GM21390 (cell line): ENCODE results near the gene IGSF21.
"Not testable (repeated sequence)": the region's sequence is repeated elsewhere in the genome, so short reads cannot be mapped to it uniquely, and the experiment has no call there.

Source experiments
- ATAC-seq: cut with Tn5 transposase; IDR thresholded peaks from one replicate; pipeline ENCODE4 v1.9.1; 2021; ENCODE audit not compliant: unreplicated experiment

Gene IGSF21

DNA sequence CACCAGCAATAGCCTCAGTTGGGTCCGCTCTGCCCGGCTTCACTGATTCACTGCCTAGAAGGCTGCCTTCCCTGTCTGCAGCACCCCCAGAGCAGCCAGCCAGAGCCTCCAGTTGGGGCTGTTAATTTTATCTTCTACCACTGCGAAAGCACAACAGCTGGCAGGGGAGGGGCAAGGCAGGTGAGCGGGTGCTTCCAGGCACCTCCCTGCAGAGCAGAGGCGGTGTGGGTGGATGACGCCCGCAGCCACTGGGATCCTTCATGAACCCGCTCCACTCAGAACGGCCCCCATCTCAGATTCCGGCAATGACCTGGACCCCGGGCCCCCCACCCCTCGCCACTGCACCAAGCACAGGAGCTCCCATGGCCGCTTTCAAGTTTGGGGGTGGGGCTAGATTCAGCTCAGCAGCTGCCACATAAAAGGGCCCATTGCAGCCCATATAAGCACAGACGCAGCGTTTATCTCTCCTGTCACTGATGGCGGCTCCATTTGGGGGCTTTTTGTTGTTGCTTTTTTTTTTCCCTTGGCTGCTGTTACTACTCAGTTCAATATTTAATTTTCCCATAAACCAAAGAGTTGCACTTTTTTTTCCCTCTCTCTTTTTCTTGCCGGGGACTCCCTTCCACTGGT, 245.2 kb downstream of the IGSF21 start:
- no peak for ATAC-seq

DNA sequence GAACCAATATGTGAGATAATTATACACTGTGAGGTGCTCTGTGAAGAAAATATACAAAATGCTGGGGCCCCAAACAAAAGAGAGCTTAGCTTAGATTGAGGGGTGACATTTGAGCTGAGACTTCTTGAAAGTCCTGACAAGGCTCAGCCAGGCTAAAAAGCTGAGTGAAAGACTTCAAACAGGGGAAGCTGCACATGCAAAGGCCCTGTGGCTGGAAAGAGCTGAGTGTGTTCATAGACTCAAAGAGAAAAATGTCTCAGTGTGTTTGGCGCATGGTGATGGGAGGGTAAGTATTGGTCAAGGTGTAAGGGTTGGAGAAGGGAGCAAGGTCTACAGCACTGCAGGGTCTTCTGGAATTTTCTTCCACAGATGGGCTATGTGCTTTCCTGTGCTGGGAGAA, 245.9 kb downstream of the IGSF21 start:
- no peak for ATAC-seq

DNA sequence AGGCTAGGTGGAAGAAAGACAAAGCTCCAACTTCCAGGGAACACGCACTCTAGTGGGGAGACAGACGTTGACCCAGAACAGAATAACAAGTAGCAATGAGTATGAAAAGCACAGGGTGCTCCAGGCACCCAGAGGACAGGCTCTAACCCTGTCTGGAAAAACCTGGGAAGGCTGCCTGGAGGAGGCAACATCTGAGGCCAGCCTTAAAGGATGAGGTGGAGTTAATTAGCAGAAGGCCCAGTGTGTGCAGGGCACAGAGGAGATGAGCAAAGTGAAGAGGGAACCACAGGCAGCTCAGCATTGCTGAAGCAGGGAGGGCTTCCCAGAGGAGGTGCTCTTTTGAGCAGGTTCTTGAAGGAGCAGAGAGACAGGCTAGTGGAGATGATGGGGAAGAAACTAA, 246.4 kb downstream of the IGSF21 start:
- ATAC-seq: no peak

DNA sequence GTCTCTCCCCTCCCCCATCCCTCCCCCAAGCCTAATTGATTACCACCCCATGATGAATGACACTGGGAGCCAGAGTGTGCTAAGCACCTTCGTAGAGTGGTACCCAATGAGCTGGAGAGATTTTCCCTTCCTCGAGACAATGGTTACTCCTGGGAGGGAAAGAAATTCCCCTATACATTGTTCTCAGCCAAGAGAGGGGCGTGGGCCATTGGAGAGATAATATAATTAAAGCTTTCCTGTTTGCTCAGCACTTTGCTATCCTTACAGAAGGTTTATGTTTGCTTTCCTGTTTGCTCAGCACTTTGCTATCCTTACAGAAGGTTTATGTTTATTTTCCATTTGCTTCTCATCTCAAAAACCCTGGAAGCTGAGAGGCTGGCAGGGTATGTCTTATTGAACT, 247.0 kb downstream of the IGSF21 start:
- ATAC-seq: no peak

DNA sequence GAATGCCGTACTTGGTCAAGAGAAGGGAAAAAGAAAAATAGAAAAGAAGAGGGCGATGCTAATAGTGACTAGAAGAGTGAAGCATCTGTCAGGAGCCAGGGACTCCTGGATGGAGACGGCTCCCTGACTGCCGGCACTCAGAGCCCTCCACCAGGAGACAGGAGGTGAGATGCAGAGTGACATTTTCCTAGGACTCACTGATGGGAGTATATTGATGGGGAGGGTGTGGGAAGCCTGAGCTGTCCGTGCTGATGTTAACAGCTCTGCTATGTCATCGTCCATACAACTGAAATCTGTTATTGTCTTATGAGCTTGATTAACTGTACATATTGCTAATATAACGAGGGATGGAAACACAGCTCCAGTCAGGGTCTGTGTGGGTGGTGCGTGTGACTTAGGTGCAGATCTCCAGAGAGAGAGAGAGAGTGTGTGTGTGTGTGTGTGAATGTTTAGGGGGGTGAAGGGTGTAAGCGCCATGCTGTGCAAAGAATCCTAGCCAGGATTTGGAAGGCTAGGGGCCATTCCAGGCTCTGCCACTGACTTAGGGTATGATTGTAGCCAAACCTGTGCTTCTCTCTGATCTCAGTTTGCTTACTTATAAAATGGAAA, 250.1 kb downstream of the IGSF21 start:
- no peak for ATAC-seq

DNA sequence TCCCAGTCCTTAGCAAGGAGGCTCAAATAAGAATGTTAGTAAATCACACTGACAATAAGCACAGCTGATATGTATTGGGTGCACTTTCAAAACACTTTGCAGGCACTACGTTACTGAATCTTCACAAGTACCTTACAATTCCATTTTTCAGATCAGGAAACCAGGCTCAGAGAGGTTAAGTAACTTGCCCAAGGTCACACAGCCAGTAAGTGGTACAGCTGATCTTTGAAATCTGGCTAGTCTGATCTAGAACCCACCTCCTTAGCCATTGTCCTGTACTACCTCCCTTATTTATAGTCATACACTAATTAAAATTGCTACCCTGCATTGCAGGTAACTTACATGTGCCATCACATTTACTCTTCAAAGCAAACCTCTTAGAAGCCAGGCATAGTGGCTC, 251.0 kb downstream of the IGSF21 start:
- ATAC-seq: no peak

DNA sequence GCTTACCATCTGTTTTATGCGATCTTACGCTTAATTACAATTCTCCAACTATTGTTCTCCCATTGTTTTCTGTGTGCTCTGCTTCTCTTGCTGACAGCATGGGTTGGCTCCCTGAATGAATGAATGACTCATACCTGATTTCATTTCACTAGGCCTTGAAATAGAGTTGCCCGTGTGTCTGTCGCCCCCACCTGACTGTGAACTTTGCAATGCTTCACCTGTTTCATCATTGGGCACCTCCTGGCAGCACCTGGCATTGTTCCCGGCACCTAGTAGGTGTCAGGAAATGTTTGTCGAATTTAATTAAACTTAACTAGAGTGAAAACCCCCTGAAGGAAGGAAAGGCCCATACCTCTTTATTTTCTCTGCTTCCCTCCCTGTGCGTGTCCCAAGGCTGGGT, 252.7 kb downstream of the IGSF21 start:
- ATAC-seq: no peak

DNA sequence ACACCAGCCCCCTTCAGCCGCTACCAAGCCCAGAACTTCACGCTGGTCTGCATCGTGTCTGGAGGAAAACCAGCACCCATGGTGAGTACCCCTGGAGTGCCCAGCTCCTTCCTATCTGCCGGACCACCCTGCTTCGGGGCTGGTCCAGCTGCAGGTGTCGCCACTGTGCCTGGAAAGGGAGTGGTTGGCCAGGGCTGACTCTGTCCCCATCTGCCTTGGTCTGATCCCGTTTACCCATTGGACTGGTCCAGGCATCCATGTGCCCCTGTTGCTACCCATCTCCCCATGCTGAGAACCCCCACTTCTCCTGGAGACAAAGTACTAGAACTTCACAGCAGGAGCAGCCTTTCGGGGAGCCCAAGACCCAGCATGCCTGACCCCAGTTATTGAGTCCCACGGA, 254.6 kb downstream of the IGSF21 start:
- no peak for ATAC-seq

DNA sequence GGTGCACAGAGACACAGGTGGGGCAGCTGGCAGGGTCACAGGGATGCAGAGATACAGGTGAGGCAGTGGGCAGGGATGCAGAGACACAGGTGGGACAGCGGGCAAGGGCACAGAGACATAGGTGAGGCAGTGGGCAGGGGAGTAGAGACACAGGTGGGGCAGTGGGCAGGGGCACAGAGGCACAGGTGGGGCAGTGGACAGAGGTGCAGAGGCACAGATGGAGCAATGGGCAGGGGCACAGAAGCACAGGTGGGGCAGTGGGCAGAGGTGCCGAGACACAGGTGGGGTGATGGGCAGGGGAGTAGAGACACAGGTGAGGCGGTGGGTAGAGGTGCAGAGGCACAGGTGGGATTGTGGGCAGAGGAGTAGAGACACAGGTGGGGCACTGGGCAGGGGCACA, 255.8 kb downstream of the IGSF21 start:
- ATAC-seq: no peak

DNA sequence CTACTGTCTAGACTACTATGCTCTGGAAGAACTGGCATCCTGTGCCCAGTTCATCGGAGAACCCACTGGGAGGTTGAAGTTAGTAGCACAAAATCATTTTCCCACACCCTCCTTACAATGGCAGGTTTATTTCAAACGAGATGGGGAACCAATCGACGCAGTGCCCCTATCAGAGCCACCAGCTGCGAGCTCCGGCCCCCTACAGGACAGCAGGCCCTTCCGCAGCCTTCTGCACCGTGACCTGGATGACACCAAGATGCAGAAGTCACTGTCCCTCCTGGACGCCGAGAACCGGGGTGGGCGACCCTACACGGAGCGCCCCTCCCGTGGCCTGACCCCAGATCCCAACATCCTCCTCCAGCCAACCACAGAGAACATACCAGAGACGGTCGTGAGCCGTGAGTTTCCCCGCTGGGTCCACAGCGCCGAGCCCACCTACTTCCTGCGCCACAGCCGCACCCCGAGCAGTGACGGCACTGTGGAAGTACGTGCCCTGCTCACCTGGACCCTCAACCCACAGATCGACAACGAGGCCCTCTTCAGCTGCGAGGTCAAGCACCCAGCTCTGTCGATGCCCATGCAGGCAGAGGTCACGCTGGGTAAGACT, 257.6 kb downstream of the IGSF21 start:
- ATAC-seq: no peak

DNA sequence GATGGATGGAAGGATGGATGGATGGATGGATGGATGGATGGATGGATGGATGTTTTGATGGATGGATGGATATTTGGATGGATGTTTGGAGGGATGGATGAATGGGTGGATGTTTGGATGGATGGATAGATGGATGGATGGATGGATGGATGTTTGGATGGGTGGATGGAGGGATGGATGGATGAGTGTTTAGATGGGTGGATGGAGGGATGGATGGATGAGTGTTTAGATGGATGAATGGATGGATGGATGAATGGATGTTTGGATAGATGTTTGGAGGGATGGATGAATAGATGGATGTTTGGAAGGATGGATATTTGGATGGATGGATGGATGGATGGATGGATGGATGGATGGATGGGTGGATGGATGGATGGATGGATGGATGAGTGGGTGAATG, 264.9 kb downstream of the IGSF21 start:
- ATAC-seq: not testable (repeated sequence)

DNA sequence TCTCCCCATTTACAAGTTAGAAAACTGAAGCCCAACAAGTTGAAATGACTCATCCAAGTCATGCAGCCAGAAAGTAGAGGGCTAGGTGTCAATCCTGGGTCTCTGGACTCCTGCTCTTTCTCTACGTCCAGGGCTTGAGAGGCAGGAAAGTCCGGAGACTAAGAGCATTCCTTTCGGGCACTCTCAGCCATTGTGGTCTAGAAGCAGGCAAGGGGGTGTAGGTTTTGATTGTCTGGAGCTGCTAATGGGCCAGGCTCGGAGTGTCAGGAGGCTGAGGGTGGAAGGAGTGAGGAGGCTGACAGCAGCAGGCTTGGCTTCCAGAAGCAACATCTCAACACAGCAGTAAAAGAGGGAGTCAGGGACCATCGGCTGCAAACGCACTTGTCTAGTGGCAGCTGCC, 265.6 kb downstream of the IGSF21 start:
- ATAC-seq: no peak

DNA sequence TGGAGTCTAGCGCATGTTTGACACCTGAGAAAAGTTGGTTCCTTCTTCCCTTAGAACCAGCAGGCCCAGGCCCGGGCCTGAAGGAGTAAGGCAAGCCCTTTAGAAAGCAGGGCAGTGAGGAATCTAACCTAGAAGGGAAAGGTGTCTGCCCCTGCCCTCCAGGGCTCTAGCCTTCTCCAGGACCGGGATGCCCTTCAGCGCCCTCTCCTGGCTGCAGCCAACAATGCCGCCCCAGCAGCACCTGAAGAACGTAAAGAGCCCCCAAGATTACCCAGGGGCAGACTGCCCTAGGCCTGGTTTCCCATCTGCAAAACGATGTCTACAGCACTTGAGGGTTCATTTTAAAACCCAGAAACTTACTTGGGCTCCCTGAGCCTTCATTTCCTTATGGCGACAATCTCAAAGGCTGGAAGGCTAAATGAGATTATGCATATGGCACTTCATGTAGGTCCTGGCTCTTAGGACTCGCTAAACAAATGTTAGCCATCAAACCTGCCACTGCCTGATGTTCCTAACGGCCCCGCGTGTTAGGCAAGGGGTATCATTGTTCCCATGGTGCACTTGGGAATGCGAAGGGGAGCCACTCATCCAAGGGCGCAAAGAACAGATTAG, 266.4 kb downstream of the IGSF21 start:
- no peak for ATAC-seq

DNA sequence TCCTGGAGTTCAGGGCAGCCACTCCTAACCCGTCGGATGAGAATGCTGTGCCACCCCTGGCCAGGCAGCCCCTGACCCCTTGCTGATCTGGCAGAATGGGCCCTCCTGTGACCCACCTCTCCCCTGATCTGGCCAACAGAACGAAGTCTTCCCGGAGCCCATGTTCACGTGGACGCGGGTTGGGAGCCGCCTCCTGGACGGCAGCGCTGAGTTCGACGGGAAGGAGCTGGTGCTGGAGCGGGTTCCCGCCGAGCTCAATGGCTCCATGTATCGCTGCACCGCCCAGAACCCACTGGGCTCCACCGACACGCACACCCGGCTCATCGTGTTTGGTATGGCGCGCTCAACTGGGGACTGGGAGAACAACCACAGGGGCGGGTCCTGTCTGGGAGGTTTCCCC, 269.1 kb downstream of the IGSF21 start:
- ATAC-seq: no peak

DNA sequence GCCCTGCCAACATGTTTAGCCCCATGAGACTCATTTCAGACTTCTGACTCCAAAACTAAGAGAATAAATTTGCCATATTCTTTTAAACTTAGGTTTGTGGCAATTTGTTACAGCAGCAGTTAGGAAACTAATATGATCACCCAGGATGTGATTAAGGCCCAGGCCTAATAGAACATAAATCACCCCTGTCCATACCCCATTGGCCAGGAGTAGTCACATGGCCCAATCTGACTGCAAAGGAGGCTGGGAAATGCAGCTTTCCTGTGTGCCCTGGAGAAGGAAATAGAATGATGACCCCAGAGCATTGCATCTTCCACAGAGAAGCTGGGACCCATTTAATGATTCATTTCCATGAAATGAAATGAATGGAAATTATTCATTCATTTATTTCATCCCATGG, 272.7 kb downstream of the IGSF21 start:
- ATAC-seq: no peak

DNA sequence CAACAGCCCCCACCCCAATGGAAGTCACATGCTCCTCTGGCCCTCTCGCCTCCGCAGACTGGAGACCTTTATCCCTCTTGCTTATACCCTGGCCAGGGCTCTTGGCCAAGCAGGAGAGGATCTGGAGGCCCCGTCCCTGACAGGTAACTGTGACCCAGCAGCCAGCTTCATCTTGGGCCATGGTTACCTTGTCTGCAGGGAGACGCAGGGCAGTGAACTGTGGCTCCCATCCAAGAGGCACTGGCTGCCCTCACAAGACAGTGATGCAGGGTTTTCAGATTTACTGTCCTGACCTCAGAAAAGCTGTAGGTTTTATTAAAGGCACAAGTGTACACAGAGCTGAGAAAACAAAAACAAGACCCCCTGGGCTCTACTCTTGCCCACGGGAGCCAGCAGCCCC, 276.5 kb downstream of the IGSF21 start:
- no peak for ATAC-seq

DNA sequence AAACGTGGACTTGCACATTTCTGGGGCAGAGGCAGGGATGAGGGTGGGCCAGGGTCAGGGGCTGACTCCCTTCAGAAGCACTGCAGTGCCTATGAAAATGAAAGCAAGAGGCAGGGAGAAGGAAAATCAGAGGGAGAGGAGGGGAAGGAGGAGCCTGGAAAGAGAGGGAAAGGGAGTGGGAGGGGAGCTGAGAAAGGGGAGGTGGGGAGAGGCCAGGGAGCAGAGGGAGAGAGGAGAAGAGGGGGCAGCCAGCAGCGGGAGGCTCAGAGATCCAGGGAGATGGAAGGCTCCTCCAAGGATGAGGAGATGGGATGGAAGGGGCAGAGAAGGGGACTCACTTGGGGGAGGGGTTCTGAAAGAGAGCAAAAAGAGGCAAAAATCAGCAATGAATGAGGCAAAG, 276.9 kb downstream of the IGSF21 start:
- ATAC-seq: no peak

DNA sequence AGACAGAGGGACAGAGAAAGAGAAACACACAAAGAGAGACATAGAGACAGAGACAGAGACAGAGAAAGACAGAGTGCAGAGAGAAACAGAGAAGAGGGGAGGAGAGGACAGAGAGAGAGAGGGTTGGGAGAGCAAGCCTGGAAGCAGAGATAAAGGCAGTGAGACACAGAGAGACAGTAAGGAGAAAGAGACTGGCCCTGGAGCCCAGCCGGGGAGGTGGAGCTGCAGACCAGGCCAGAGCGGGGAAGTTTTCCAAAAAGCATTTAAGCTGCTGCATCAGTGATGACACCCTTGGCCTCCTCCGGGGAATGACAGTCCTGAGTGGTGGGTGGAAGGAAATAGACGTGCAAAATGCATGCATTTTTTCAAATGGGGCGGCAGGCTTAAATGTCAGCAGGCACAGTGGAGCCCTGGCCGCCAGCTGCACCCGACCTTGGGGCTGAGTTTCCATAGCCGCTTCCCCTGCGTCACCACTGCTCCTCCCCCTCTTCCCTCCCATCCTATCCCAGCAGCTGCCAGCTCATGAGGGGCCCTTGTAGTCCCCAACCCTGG, 277.7 kb downstream of the IGSF21 start:
- ATAC-seq: no peak

DNA sequence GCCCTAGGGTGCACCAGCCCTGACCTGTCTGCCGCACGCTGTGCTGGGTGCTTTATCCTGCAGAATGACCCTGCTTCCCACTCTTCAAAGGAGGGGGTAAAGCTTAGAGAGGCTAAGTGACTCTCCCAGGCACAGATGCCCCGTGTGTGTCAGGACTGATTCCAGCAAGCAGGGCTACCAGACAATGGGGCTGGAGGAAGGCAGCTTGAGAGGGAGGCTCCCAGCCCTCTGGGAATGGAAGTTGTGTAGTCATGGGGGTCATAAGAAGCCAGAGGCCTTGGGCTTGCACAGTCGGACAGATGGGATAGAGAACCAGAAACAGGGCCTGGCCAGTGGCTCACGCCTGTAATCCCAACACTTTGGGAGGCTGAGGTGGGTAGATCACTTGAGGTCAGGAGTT, 279.0 kb downstream of the IGSF21 start:
- no peak for ATAC-seq

DNA sequence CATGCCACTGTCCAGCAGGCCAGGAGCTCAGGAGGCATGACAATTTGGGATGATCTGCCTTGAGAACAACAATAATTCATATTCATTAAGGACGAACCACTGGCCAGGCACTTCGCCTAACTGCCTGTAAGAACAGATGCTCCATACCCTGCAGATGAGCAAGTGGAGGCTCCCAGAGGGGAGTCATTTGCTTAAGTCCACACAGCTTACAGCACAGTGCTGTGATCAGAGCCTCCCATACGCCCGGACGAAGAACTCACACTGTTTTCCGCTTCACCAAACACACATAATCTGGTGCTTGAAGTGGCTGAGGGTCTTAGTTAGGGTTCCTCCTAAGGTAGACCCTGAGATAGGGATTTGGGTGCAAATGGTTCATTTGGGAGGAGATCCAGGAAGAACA, 279.7 kb downstream of the IGSF21 start:
- ATAC-seq: no peak

DNA sequence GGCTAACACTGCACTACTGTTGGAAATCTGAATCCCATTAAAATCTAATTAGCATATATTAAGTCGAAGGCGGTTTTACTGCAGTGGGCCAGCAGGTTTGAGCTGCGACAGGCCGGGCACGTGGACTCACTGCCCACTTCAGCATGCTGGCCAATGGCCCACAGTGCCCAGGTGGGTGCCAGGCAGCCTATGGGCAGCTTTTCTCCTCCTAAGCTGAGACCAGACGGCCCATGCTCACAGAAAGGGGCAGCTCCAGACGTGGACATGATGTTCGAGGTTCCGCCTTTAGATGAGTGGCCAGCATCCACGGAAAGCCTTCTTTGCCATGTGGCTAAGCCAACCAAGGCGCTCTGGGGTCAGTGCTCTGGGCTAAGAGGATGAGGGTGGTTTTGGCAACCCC, 283.4 kb downstream of the IGSF21 start:
- ATAC-seq: no peak

DNA sequence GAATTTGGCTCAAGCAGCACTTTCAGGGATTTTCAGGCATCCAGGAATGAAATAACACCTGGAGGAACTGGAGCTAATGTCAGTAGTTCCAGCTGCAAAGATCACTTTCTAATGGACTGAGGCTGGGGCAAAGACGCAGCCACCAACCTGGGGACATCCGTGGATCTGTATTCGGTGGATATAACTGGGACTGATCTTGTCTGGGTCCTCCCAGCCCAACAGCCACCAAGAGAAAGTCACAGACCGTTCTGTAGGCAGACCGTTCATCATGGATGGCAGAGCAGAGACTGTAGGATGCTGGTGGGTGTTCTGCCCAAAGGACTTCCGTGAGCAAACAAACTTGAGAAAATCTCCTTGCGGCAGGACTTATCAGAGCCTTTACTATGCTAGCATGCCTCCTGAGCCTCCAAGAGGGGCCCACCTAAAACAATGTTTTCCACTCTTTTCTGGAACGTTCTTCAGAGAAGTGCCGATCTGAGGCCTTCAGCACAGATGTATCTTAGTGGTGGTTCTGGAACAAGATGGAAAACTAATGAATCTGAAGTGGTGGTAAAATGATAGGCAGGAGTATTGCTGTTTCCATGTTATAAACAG, 287.1 kb downstream of the IGSF21 start:
- no peak for ATAC-seq
